Neural progenitor cell (in vitro differentiated cells): ENCODE measurements around the gene MYO1C.

Source experiments
- CTCF ChIP-seq: fragments of 200-600 bp; sonication (generic); IDR thresholded peaks from 2 replicates; pipeline ENCODE4 v1.5.1; 2017; ENCODE audit warnings: antibody characterized with exemption, mild to moderate bottlenecking
- EZH2 ChIP-seq: fragments of 200-600 bp; sonication (generic); IDR thresholded peaks from 2 replicates; pipeline ENCODE4 v1.6.1; 2017; ENCODE audit warnings: antibody characterized with exemption, mild to moderate bottlenecking, moderate library complexity
- EZH2phosphoT487 ChIP-seq: fragments of 200-600 bp; sonication (generic); IDR thresholded peaks from 2 replicates; pipeline ENCODE4 v1.6.1; 2017; ENCODE audit warnings: antibody characterized with exemption

- TF ChIP-seq CTCF (no peak), EZH2 (no peak), EZH2phosphoT487 (no peak)
These were observed 41.3 kb upstream of the MYO1C start for GRCh38 chr17:1533661-1534325.
